SK-N-SH treated with all-trans-retinoic acid at 6 μM for 48 hours (cell line): ENCODE measurements around the gene RNASE11.
A peak's percentile ranks its signal among the peaks of the same experiment; 100 is the strongest.

Experiments
- ATAC-seq: fragments of 200-7000 bp; cut with Tn5 transposase; 3 replicates; pipeline ENCODE4 v1.9.1; 2020; ENCODE audit warnings: mild to moderate bottlenecking, moderate library complexity
- ARNTL ChIP-seq: fragments of 450-650 bp; formaldehyde crosslinking; IDR thresholded peaks from 2 replicates; pipeline ENCODE4 v1.5.0; 2020; ENCODE audit warnings: low read depth, mild to moderate bottlenecking, moderate library complexity, borderline replicate concordance
- BACH2 ChIP-seq: fragments of 250-450 bp; sonication (Bioruptor Pico); IDR thresholded peaks from 2 replicates; pipeline ENCODE4 v1.9.0; 2021; ENCODE audit warnings: mild to moderate bottlenecking, borderline replicate concordance
- CSDC2 ChIP-seq: fragments of 250-450 bp; sonication (Bioruptor Pico); IDR thresholded peaks from 2 replicates; pipeline ENCODE4 v1.5.0; 2020; ENCODE audit warnings: mild to moderate bottlenecking, moderate library complexity
- CSRNP3 ChIP-seq: fragments of 250-450 bp; sonication (Bioruptor Pico); IDR thresholded peaks from 2 replicates; pipeline ENCODE4 v1.5.1; 2021; ENCODE audit warnings: mild to moderate bottlenecking, moderate library complexity
- ESRRG ChIP-seq: fragments of 250-450 bp; sonication (Bioruptor Pico); IDR thresholded peaks from 2 replicates; pipeline ENCODE4 v1.6.1; 2021; ENCODE audit warnings: mild to moderate bottlenecking
- GLIS3 ChIP-seq: fragments of 250-450 bp; sonication (Bioruptor Pico); IDR thresholded peaks from 2 replicates; pipeline ENCODE4 v1.5.0; 2020; ENCODE audit warnings: mild to moderate bottlenecking, moderate library complexity
- ISL1 ChIP-seq: fragments of 250-450 bp; sonication (Bioruptor Pico); IDR thresholded peaks from 2 replicates; pipeline ENCODE4 v2.1.2; 2022; ENCODE audit warnings: mild to moderate bottlenecking, moderate library complexity
- OSR1 ChIP-seq: fragments of 250-450 bp; sonication (Bioruptor Pico); IDR thresholded peaks from 2 replicates; pipeline ENCODE4 v1.8.0; 2022; ENCODE audit warnings: moderate library complexity, mild to moderate bottlenecking, inconsistent platforms
- PATZ1 ChIP-seq: fragments of 250-450 bp; sonication (Bioruptor Pico); IDR thresholded peaks from 2 replicates; pipeline ENCODE4 v1.8.0; 2020; ENCODE audit warnings: mild to moderate bottlenecking, moderate library complexity, borderline replicate concordance
- POU6F1 ChIP-seq: fragments of 250-450 bp; sonication (Bioruptor Pico); IDR thresholded peaks from 2 replicates; pipeline ENCODE4 v1.8.0; 2021; ENCODE audit warnings: low read depth, mild to moderate bottlenecking, moderate library complexity, borderline replicate concordance
- RARB ChIP-seq: fragments of 250-450 bp; sonication (Bioruptor Pico); IDR thresholded peaks from 2 replicates; pipeline ENCODE4 v1.8.0; 2021; ENCODE audit warnings: mild to moderate bottlenecking, moderate library complexity
- TCF4 ChIP-seq: fragments of 250-450 bp; sonication (Bioruptor Pico); IDR thresholded peaks from 2 replicates; pipeline ENCODE4 v1.8.0; 2021; ENCODE audit warnings: mild to moderate bottlenecking, moderate library complexity, borderline replicate concordance
- TOX ChIP-seq: fragments of 250-450 bp; sonication (Bioruptor Pico); IDR thresholded peaks from 2 replicates; pipeline ENCODE4 v1.8.0; 2021; ENCODE audit warnings: mild to moderate bottlenecking, moderate library complexity, borderline replicate concordance
- TSHZ2 ChIP-seq: fragments of 250-450 bp; sonication (Bioruptor Pico); IDR thresholded peaks from 2 replicates; pipeline ENCODE4 v1.5.0; 2020; ENCODE audit warnings: mild to moderate bottlenecking, moderate library complexity
- ZC3H10 ChIP-seq: fragments of 250-450 bp; sonication (Bioruptor Pico); IDR thresholded peaks from 2 replicates; pipeline ENCODE4 v1.5.1; 2021; ENCODE audit warnings: mild to moderate bottlenecking, moderate library complexity
- ZFP3 ChIP-seq: fragments of 250-450 bp; sonication (Bioruptor Pico); IDR thresholded peaks from 2 replicates; pipeline ENCODE4 v1.5.0; 2020; ENCODE audit warnings: mild to moderate bottlenecking, moderate library complexity
- ZFP30 ChIP-seq: fragments of 450-650 bp; formaldehyde crosslinking; IDR thresholded peaks from 2 replicates; pipeline ENCODE4 v1.5.0; 2022; ENCODE audit warnings: mild to moderate bottlenecking, moderate library complexity
- ZNF565 ChIP-seq: fragments of 450-650 bp; formaldehyde crosslinking; conservative IDR thresholded peaks from 2 replicates; pipeline ENCODE4 v1.5.0; 2020; ENCODE audit warnings: low read depth, mild to moderate bottlenecking, moderate library complexity
- ZNF70 ChIP-seq: fragments of 450-650 bp; formaldehyde crosslinking; IDR thresholded peaks from 2 replicates; pipeline ENCODE4 v1.5.0; 2020; ENCODE audit warnings: mild to moderate bottlenecking, moderate library complexity
- TF ChIP-seq, protein P1 (sequence below): fragments of 250-450 bp; sonication (Bioruptor Pico); IDR thresholded peaks from 2 replicates; pipeline ENCODE4 v1.5.1; 2020; ENCODE audit warnings: low read depth, mild to moderate bottlenecking, moderate library complexity

The RNASE11 gene

GRCh38 chr14:20630340-20631022 lies 42.7 kb upstream of the RNASE11 start:
- TF ChIP-seq ZFP30 (CRISPR knock-in tag) (no peak), PATZ1 (CRISPR knock-in tag) (no peak), ZNF70 (CRISPR knock-in tag) (no peak), OSR1 (CRISPR knock-in tag) (no peak), CSDC2 (CRISPR knock-in tag) (no peak), POU6F1 (no peak), TCF4 (no peak), GLIS3 (CRISPR knock-in tag) (no peak), ZFP3 (CRISPR knock-in tag) (no peak), ARNTL (CRISPR knock-in tag) (no peak), RARB (no peak)
- TF ChIP-seq, protein P1, sequence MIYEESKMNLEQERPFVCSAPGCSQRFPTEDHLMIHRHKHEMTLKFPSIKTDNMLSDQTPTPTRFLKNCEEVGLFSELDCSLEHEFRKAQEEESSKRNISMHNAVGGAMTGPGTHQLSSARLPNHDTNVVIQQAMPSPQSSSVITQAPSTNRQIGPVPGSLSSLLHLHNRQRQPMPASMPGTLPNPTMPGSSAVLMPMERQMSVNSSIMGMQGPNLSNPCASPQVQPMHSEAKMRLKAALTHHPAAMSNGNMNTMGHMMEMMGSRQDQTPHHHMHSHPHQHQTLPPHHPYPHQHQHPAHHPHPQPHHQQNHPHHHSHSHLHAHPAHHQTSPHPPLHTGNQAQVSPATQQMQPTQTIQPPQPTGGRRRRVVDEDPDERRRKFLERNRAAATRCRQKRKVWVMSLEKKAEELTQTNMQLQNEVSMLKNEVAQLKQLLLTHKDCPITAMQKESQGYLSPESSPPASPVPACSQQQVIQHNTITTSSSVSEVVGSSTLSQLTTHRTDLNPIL (CRISPR knock-in tag), result no peak
- ATAC-seq, result peak; percentile 37

DNA sequence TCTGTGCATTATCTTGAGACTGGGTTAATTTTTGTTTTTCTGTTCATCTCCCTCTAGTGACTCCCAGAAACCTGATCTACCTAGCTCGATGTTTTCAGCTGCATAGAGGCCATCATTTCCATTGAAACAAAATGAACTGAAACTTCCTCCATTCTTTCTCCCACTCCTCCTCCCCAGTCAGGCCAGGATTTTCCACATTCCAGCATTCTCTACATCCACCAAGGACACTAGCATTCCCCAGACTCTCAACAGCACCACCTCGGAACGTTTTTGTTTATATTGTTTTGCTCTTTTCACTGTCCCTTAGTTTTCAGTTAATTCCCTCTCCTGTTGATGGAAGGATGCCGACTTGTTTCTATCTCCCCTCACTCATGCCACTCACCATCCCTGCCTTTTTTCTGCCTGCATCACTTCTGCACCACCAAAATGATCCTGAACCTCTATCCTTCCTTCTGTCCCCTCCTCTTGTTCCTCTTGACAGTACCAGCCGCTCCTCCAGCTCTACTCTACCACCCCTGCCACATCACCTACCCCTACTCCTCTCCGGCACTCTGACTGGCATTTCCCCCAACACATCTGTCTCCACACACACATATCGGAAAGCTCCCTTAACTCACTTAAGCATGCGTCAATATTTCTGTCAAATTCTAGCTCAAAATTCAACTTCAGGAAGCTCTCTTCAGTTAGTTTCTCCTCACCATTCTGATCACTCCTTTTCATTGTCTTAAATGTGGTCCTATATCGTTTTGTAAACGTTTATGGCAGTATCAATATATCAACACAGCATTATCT lies 40.5 kb upstream of the RNASE11 start:
- no peak for ATAC-seq
- TF ChIP-seq ZFP30 (CRISPR knock-in tag), result no peak
- no peak for TF ChIP-seq ESRRG (CRISPR knock-in tag)
- no peak for TF ChIP-seq RARB
- TF ChIP-seq CSRNP3 (CRISPR knock-in tag), result no peak
- no peak for TF ChIP-seq TOX
- TF ChIP-seq ZNF70 (CRISPR knock-in tag), result no peak
- TF ChIP-seq ZNF565 (CRISPR knock-in tag), result no peak
- TF ChIP-seq PATZ1 (CRISPR knock-in tag), result no peak
- TF ChIP-seq ZC3H10 (CRISPR knock-in tag), result no peak
- no peak for TF ChIP-seq ISL1 (CRISPR knock-in tag)
- TF ChIP-seq TSHZ2 (CRISPR knock-in tag), result no peak
- TF ChIP-seq ARNTL (CRISPR knock-in tag), result no peak
- no peak for TF ChIP-seq GLIS3 (CRISPR knock-in tag)
- TF ChIP-seq BACH2 (CRISPR knock-in tag), result no peak
